HG02885 (cell line): ENCODE data around the gene CSMD2.

Experiments used
- ATAC-seq: cut with Tn5 transposase; IDR thresholded peaks from one replicate; pipeline ENCODE4 v1.9.1; 2021; ENCODE audit warnings: mild to moderate bottlenecking; ENCODE audit not compliant: unreplicated experiment, poor library complexity

Gene CSMD2

DNA sequence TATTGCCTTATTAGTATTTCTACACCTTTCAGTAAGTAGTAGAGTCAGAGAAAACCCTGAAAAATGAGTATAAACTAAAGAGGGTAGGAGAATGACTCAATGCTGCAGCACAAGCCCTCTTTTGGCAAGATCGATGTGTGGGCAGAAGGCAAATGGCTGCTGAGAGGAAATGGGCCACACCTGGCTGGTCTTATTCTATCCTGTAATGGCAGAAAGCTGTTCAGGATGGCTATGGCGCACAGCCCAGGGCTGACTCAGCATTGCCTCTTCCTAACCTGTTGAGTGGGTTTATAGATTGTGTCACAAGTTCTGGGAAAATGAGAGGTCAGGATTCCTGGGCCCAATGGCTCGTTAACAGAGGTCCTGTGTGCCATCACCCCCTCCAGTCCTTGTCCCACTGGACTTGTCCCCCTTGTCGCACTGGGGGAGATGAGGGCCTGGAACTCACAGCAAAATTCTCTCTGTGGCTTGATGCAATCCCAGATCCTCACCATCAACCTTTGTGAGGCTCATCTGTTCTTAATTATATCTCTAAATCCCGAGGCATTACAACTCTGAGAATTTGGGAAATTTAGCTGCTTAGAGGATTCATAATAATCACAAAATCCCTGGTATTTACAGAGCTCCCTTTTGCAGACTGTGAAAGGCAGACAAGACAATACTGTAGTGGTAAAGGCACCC lies 287.9 kb downstream of the CSMD2 start:
- no peak for ATAC-seq

DNA sequence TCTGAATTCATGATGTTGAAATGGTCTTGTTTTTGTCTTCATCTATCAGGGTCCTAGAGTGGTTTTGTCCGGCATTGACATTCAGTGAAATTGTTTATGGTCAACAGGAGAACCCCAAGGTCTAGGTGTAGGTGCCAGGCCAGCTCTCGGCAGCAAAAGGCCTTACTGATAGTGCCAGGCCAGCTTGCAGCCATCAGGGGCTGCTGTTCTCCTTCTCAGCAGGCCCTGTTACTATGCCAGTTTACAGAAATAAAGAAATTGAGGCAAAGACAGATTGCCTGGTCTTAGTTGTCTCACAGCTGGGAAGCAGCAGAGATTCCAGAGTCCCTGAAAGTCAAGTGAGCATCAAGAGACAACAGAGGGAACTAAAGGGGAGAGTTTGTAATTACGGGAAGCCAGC lies 289.2 kb downstream of the CSMD2 start:
- ATAC-seq: no peak

GRCh38 chr1:33874636-33875035 lies 290.4 kb downstream of the CSMD2 start:
- ATAC-seq: no peak

GRCh38 chr1:33872683-33873082 lies 292.3 kb downstream of the CSMD2 start:
- no peak for ATAC-seq

DNA sequence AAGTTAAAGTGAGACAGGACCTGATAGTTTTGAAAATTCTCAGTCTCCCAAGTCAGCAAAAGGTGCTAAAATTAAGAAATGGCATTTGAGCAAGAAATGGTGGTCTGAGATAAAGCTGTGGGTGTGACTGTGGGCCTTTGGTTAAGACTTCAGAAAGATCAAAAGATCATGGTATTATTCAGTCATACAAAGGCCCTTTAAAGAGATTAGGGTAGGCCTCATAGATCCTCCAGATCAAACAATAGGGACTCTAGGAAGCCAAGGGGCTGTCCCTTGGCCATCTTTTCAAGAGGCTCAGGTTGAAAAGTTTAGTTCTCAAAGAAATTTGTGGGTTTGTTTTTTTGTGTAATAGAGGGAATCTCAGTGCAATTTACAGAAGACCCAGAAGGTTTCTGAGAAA lies 292.8 kb downstream of the CSMD2 start:
- ATAC-seq: no peak

DNA sequence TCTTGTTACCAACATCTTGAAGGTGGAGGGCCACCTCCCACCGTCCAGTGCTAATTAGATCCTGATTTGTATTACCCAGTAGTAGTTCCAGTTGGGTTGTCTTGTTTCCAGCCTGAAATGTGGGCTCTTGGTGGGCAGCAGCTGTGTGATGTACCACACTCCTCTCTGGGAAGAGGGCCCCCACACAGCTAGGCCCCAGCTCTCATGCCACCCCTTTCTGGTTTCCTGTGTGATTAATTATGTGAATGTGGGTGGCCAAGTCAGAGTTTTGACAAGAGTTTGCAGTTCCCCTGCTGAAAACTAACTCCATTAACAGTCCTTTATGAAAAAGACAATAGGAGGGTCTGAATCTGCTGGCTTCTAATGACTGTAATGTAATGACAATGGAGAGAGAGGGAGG lies 297.3 kb downstream of the CSMD2 start:
- ATAC-seq: no peak

- ATAC-seq: no peak
Measured at GRCh38 chr1:33866281-33866680, 298.7 kb downstream of the CSMD2 start.

- ATAC-seq: no peak
Measured at GRCh38 chr1:33864460-33865389, 300.3 kb downstream of the CSMD2 start.

DNA sequence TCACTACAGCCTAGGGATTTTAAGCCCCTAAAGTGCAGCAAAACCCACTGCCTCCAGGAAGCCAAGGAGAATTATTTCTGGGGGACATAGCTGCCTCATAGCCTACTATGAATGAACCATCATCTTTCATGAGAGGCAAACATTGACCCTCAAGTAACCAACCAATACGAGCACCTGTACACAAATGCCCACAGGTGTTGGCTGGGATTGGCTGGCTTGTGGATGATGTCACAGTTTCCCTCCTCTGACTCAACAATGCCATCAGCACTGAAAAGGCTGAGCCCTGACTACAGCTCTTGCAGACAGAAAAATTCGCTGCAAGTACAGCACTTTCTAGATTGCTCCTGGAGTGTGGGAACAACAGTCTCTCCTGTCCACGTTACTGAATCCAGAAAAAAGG lies 301.3 kb downstream of the CSMD2 start, which contains the start of gene HMGB4:
Gene HMGB4, plus strand, starts transcription at position 301 of the 400 bp plus-strand sequence. CDS start 113 bp downstream, outside the sequence.
- ATAC-seq: no peak

- ATAC-seq: no peak
Measured at GRCh38 chr1:33860671-33861070, 304.4 kb downstream of the CSMD2 start.

- no peak for ATAC-seq
Measured at GRCh38 chr1:33854091-33854490, 310.9 kb downstream of the CSMD2 start.

DNA sequence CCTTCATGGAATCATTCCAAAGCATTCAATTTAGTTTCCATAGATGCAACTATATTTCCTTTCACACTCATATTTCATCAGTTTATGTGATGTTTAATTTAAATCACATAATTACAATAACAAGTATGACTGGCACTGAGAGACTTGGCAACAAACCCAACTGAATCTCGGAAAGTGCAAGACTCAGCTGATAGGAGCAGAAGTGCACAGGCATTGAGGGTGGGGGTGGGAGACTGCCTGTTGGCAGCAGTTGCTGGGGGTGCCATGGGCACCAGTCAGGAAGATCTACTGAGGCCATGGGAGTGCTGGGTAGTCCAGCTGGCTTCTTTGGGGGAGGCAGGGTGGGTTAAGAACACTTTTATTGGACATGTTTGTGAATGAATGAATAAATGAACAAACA lies 311.6 kb downstream of the CSMD2 start:
- ATAC-seq: no peak

GRCh38 chr1:33852711-33853110 lies 312.3 kb downstream of the CSMD2 start:
- no peak for ATAC-seq

DNA sequence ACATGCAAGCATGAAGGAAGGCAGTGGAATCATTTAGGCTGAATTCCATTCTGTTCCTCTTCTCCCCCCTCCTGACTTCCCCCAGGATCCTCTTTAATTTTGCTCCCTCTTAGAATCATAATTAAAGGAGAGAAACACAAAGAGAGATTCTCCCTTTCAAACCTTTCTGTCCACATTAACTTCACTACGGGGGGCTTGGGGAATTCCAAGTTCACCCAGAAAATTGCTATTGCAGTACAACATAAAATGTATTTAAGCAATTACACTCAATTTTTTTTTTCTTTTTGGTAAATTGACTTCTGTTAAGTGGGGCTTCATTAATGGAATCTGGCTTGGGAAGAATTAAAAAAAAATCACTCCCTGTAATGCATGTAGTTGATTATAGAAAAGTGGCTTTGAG lies 314.5 kb downstream of the CSMD2 start:
- ATAC-seq: no peak

- ATAC-seq: no peak
Measured at GRCh38 chr1:33849211-33849610, 315.8 kb downstream of the CSMD2 start.

DNA sequence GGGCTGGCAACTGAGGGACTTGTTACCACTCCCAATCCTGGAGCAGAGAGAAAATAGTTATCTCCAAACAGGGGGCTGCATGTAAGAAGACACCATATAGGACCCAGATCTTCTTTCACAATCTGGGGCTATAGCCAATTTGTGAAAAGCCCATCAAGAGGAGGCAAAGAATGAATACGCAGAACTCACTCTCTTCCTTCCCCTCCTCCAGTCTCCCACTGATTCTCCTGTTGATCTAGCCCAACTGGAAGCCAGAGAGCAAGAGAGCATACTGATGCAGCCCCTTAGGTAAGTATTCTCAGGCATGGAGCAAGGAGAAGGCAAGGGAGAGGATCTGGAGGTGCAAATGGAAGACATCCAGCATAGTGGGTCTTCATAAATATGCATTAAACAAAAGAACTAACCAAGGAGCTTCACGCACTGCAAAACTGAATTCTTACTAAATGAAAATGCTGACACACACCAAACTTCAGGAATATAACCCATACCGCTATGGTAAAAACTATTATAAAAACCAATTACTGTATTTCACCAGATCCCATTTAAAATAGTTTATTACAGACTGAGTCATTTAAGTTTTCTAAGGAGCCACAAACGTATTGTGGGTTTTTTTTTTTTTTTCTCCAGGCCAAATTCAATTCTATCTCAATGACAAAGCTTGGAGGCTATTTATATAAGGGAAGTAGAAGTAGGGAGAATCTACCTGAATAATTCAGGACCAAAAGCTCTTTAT lies 316.7 kb downstream of the CSMD2 start:
- no peak for ATAC-seq

DNA sequence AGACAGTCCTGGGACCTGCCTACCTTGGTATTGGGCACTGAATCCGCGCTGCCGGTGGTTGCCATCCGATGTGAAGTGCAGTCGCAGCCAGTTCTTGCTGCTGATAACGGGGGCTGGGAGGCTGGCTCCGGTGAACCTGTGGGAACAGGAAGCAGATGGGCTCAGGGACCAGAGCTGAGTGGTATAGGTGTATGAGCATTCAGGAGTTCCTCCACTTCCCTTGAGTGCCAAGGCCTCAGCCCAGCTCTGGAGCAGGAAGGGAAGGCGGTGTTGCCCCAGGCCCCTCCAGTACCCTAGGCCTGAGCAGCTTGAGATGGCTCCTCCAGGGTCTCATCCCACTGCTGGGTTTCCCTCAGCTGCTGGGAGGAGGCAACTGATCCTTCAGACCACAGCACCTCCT lies 318.2 kb downstream of the CSMD2 start:
- no peak for ATAC-seq

DNA sequence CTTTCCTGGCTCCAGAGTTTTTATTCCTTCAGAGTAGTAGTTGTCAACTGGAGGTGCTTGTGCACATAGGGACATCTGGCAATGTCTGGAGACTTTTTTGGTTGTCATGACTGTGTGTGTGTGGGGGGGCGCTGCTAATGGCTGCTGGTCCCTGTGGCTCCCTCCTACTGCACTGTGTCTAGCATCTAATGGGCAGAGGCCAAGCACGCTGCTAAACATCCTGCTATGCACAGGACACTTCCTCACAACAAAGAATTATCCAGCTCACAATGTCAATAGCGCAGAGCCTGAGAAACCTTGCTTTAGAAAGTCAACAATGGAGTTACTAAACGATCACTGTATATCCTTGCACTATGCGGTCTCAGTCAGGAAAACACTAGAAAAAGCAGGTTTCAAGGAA lies 320.9 kb downstream of the CSMD2 start:
- no peak for ATAC-seq

GRCh38 chr1:33842348-33842747 lies 322.7 kb downstream of the CSMD2 start:
- ATAC-seq: no peak

DNA sequence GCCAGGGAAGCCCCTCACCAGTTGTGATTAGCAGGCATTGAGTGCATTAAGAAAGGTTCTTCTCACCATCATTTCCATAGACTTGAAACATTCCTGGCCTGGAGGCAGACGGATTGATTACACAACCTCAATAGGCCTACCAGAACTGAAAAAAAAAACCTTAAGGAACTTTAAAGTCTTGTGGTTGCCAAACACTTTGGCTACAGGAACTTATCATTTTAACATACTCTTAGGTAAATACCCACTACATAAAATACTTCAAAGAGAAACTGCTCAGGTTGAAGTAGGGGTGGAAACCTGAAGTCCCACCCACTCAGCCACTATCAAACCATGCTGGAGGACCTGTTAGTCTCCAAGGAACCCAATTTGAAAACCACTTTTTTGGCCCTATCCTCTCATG lies 323.5 kb downstream of the CSMD2 start:
- no peak for ATAC-seq

DNA sequence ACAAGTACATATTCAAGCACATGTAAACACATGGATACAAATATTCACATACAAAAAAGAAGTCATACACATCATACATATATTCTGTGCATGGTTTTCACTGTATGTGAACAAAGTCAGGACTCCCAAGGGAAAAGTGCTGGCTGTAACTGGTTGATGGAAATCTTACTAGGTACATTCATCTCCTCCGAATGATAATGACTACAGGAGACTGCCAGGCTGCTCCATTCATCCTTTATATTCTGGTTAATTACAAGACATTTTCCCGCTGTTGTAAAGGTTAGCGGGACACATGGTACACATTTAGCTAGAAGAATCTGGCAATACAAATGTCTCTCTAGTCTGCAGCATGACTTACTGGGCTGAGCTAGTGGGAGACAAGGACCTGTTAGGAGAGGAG lies 327.4 kb downstream of the CSMD2 start:
- no peak for ATAC-seq
